SIG-M5 treated with dmso at 0.1 percent for 504 hours (cell line): ENCODE data around the gene IFNW1.

Experiments used
- DNase-seq: peaks from one replicate; lab custom pipeline; 2025; ENCODE audit not compliant: unreplicated experiment; lab: John Stamatoyannopoulos, UW

IFNW1 gene

GRCh38 chr9:21110708-21111576 lies 30.7 kb downstream of the IFNW1 start:
- peak; percentile 64 for DNase-seq

DNA sequence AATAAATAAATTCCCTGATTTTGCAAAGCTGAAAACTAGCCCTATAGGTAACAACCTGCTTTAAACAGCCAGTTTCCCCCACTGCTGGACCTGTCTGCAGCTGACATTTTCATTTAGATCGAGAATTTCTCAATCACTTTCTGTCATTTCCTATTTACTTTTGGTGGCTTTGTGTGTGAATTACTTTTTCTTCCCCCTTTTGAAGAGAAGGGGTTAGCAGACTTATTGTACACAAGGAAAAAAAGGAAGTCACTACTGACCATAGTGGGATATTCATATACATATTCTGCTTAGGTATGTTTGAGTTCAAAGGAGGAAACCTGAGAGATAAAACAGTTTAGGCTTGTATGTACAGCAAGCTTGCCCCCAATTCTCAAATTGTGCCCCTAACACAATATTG lies 36.8 kb downstream of the IFNW1 start:
- DNase-seq = peak; percentile 91

DNA sequence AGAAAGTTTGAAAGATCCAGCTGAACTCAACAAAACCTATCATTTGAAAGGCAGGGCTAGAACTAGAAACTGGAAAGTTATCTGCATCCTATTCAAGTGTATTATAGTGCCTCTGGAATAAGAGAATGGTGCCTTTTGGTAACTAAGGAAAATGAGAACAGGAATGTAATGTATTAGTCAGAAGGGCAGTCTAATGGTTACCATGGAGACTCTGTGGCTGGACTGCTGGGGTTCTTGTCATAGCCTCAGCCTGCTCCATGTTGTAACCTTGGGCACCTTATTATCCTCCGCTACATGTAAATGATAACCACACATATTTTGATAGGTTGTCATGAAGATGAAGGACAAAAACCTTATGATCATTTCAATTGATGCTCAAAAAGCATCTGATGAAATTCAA lies 39.3 kb downstream of the IFNW1 start:
- no peak for DNase-seq

DNA sequence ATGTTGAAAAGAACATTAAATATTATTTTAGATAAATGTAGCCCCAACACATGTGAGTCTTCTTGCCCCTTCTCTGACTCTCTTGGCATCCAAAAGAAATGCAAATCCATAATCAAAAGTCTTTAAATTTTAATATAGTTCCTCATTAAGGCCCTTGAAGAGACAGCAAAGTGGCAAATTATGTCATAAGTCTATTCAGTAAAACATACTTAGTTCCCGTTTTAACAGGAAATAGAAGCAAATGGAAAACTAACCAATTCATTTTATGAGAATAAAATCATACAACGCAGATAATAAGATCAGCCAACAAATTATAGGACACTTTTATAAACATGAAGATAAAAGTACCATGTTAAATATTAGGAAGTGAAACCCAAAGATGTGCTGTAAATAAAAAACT lies 43.8 kb downstream of the IFNW1 start:
- peak; percentile 40 for DNase-seq

- no peak for DNase-seq
Observed at GRCh38 chr9:21096901-21097255, 44.8 kb downstream of the IFNW1 start.

DNA sequence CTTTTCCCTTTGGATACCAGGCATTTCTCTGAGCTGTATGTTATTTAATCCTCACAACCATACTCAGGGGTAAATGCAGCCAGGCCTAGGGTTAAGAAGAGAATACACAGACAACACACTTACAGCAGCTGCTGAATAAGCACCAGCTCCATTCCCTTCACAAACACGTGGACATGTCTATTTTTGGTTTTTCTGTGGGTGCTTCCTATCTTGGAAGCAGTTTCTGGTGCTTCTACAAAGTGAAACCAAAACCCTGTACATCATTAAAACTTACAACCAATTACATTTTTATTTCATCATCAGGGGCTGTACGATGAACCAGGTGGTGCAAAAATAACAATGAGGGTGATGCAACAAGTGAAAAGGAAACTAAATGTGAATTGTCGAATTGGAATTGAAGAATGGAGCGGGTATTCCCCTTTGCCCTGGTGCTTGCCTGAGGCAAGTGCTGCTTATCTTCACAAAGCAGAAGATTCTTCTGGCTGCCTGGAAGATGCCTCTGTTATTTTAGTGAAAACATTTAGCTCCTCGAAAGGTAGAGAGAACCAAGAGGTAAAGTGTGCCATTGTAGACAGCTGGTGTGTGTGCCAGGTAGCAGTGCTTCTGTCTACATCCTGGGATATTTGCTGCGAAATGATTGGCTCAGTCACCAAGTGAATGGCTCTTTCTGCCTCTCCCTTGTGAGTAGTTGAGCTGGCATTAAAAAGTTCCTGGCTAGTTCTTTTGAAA lies 45.3 kb downstream of the IFNW1 start:
- peak; percentile 64 for DNase-seq

DNA sequence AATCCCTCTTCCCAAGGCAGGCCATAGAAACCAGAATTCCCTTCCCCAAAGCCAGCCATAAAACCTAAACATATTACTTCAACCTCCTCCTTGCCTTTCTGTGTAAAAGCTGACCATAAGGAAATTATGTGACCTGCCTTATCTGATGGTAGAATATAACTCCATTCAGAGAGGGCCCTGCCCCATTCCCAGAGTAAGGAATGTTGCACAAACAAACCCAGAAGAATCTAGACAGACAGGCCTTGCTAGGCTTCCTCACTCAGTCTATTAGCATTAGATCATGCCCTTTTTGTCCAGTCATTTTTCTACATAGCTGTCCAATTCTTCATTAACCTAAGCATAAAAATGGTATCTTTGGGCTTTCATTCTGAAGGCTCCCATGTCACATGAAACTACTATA lies 46.1 kb downstream of the IFNW1 start:
- no peak for DNase-seq
